Kidney (tissue), 14 donors: ENCODE data around the gene PDE6G. TPM values are rescaled to one million over a fixed set of nuclear protein-coding genes. Genes with fewer than 3 reads are reported as not detected.
A peak's percentile ranks its signal among the peaks of the same experiment; 100 is the strongest.

Source experiments
- DNase-seq, 5 donors: peaks; one replicate each; pipeline ENCODE4 v3.0.0-alpha.2; 2013 to 2020
- FAIRE-seq: peaks from 2 replicates; lab custom pipeline; 2012; peaks lifted over from hg19 to GRCh38; lab: Jason Lieb, UNC
- H3K27ac ChIP-seq, 2 donors: one replicate each; pipeline ENCODE4 v1.7.0; 2013; ENCODE audit warnings: low read depth in 2 of 2, low read length in 2 of 2, inconsistent platforms in 1 of 2
- H3K27me3 ChIP-seq: one replicate; pipeline ENCODE4 v1.7.1; 2013; ENCODE audit warnings: low read length, inconsistent platforms; ENCODE audit not compliant: control insufficient read depth, insufficient read depth
- H3K36me3 ChIP-seq, 3 donors: one replicate each; pipeline versions ENCODE4 v1.7.0 to v1.7.1; 2013; ENCODE audit warnings: low read length in 3 of 3, control low read depth in 1 of 3, inconsistent platforms in 1 of 3; ENCODE audit not compliant: insufficient read depth in 3 of 3, control insufficient read depth in 2 of 3
- H3K4me1 ChIP-seq, 3 donors: one replicate each; pipeline versions ENCODE4 v1.7.0 to v1.7.1; 2013; ENCODE audit warnings: low read length in 3 of 3, inconsistent platforms in 1 of 3, low read depth in 1 of 3; ENCODE audit not compliant: control insufficient read depth in 2 of 3, insufficient read depth in 2 of 3
- H3K4me3 ChIP-seq, 3 donors: one replicate each; pipeline versions ENCODE4 v1.7.0 to v1.8.1; 2013; ENCODE audit warnings: low read length in 3 of 3, control low read depth in 1 of 3, inconsistent platforms in 1 of 3
- H3K9ac ChIP-seq, 3 donors: one replicate each; pipeline versions ENCODE4 v1.7.0 to v1.7.1; 2013; ENCODE audit warnings: low read length in 3 of 3, control low read depth in 1 of 3, inconsistent platforms in 1 of 3
- H3K9me3 ChIP-seq, 3 donors: one replicate each; pipeline versions ENCODE4 v1.7.0 to v1.7.1; 2013; ENCODE audit warnings: low read length in 3 of 3, control low read depth in 1 of 3, inconsistent platforms in 1 of 3; ENCODE audit not compliant: control insufficient read depth in 2 of 3, insufficient read depth in 1 of 3
- intact Hi-C: fragments of 100-400 bp; cut with DNase I; formaldehyde crosslinking; loops from one replicate; pipeline ENCODE4 v1.11.1; 2022
- polyA plus RNA-seq: library from polyadenylated mRNA; stranded (reverse); fragments of 350-450 nt; fragmentation: Illumina TruSeq; extraction: RNeasy Lipid Tissue Mini Kit (QIAGEN cat#74804); gene quantifications from one replicate; pipeline ENCODE4 v1.2.3, GENCODE V29; 2014; ENCODE audit warnings: low read depth, low replicate concordance; ENCODE audit not compliant: insufficient read depth
- total RNA-seq: library from RNA; stranded (reverse); fragmentation: NEBNext Ultra II Directional; extraction: Animal tissue kit (Norgen Biotek cat#: 25700); gene quantifications from one replicate; pipeline ENCODE4 v1.2.1, GENCODE V29; 2021
- TF ChIP-seq, protein P1 (sequence below): IDR thresholded peaks from 3 replicates; pipeline ENCODE4 v1.5.1; 2012; ENCODE audit warnings: mild to moderate bottlenecking, moderate library complexity, borderline replicate concordance; ENCODE audit not compliant: insufficient read depth; ENCODE audit errors: extremely low read depth
- donor health status: control.
- donor health status: control.
- donor health status: control.
- donor health status: control.
- donor health status: control.
- donor health status: DM: yes; HTN: yes; CAD: no.
- donor health status: Normal renal cell carcinoma (clear cell type).

PDE6G gene
- total and polyA plus RNA-seq, 2 donors from 2014 or later = 3.2 to 5.4 TPM

DNA sequence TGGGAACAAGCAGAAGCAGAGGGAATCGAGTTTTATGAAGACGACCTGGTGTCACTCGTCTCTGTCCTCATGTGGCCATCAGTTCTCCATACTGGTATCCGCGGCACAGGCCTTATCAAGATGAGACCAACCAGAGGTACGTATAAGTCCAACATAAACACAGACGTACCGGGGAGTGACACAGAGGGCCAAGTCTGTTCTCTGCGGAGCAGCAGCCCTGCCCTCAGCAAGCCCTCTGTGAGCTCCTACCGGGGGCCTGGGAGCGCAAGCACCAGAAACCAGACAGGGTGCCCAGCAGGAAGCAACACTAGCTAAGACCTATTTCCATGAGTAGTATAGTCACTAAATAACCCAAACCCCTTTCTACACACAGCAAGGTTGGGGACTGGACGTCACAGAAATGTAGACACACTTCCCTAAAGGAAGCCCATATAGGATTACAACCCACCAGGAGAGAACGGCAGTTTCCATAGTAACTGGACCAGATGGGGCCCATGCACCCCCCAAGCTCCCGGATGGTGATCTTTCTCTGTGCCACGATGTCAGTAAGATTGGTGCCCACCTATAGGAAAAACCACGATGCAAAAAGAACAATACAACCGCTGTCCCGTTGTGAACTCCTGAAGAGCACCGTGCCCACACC, 26.3 kb upstream of the PDE6G start:
- Histone ChIP-seq H3K9me3 (no peaks in the 10 kb centered on the region), H3K27me3 (no peaks in the 10 kb centered on the region), H3K4me3 (peak overlapping the region; percentile 65 to 95 (median 75)), H3K4me1 (peaks cover 0 to 23% (median 11%) of the 10 kb centered on the region in 3 donors), H3K27ac (no peak overlapping the region), H3K36me3 (peaks cover 0 to 15% (median 10%) of the 10 kb centered on the region in 3 donors), H3K9ac (peak overlapping the region; percentile 32 to 91 (median 55))
- TF ChIP-seq, protein P1, sequence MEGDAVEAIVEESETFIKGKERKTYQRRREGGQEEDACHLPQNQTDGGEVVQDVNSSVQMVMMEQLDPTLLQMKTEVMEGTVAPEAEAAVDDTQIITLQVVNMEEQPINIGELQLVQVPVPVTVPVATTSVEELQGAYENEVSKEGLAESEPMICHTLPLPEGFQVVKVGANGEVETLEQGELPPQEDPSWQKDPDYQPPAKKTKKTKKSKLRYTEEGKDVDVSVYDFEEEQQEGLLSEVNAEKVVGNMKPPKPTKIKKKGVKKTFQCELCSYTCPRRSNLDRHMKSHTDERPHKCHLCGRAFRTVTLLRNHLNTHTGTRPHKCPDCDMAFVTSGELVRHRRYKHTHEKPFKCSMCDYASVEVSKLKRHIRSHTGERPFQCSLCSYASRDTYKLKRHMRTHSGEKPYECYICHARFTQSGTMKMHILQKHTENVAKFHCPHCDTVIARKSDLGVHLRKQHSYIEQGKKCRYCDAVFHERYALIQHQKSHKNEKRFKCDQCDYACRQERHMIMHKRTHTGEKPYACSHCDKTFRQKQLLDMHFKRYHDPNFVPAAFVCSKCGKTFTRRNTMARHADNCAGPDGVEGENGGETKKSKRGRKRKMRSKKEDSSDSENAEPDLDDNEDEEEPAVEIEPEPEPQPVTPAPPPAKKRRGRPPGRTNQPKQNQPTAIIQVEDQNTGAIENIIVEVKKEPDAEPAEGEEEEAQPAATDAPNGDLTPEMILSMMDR = no peak
- no peak for FAIRE-seq
- peak in 3 of 5 donors; percentile 15 to 36 (median 16) for DNase-seq
- intact Hi-C loops = no loop called here

DNA sequence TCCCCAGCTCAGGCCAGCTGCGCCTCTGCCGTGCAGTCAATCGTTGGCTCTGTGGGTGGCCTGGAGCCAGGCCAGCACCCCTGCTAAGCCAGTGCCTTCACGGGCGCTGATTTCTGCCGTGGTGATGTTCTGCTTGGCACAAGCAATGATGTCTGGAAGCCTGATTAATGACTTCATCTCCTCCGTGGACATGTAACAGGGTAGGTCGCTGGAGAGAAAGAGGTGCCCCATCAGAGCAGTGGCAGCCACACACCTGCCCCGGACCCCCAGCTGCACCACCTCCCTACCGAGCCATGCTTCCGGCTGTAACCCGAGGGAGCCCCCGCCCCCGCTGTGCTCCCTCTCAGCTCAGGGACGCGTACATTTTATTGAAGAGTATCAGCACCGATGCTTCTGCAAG, 25.3 kb upstream of the PDE6G start:
- no peaks in the 10 kb centered on the region for H3K9me3 ChIP-seq
- no peak overlapping the region for H3K27ac ChIP-seq
- H3K4me1 ChIP-seq = peaks cover 0 to 23% (median 11%) of the 10 kb centered on the region in 3 donors
- no peak overlapping the region for H3K9ac ChIP-seq
- DNase-seq (no peak), FAIRE-seq (no peak)
- H3K4me3 ChIP-seq = no peak overlapping the region
- intact Hi-C loops = no loop called here
- H3K27me3 ChIP-seq = no peaks in the 10 kb centered on the region
- H3K36me3 ChIP-seq = peaks cover 0 to 6% (median 5%) of the 10 kb centered on the region in 3 donors
- TF ChIP-seq, protein P1 = no peak

DNA sequence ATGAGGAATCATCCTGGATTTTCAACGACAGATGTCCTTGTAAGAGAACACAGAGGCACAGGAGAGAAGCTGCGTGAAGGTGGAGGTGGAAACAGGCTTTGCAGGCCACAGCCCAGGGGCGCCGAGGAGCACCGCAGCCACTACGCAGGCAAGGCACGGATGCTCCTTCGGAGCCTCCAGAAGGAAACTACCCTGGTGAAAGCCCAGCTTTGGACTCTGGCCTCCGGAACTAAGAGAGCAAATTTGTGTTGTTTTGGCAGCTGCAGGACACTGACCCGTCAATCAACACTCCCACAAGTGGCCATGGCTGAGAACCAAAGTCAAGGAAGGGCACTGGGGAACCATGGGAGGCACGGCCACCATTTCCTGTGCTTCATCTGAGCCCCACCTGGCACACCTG, 23.8 kb upstream of the PDE6G start:
- no peak overlapping the region for H3K27ac ChIP-seq
- no peak for FAIRE-seq
- TF ChIP-seq, protein P1 = no peak
- H3K4me1 ChIP-seq = peaks cover 0 to 19% (median 7%) of the 10 kb centered on the region in 3 donors
- H3K9ac ChIP-seq = no peak overlapping the region
- no peak overlapping the region for H3K4me3 ChIP-seq
- H3K9me3 ChIP-seq = no peaks in the 10 kb centered on the region
- H3K36me3 ChIP-seq = no peaks in the 10 kb centered on the region
- H3K27me3 ChIP-seq = no peaks in the 10 kb centered on the region
- DNase-seq = no peak
- intact Hi-C loops = no loop called here
